H9 (cell line): ENCODE data around the gene BACE2. TPM values are rescaled to one million over a fixed set of nuclear protein-coding genes. Genes with fewer than 3 reads are reported as not detected.

Source experiments
- DNase-seq: peaks from one replicate; pipeline ENCODE4 v3.0.0-alpha.2; 2017
- H2AFZ ChIP-seq: one replicate; pipeline ENCODE4 v1.6.1; 2013; ENCODE audit warnings: mild to moderate bottlenecking, low read length, control low read depth, moderate library complexity
- H2AK5ac ChIP-seq: 2 replicates; pipeline ENCODE4 v1.6.1; 2013; ENCODE audit warnings: low read length, control low read depth, mixed read lengths; ENCODE audit not compliant: insufficient read length
- H2BK120ac ChIP-seq: one replicate; pipeline ENCODE4 v1.6.1; 2013; ENCODE audit warnings: low read depth, mild to moderate bottlenecking, low read length, control low read depth, inconsistent platforms; ENCODE audit not compliant: poor library complexity, severe bottlenecking
- H2BK12ac ChIP-seq: 2 replicates; pipeline ENCODE4 v1.6.1; 2013; ENCODE audit warnings: low read length, control low read depth, mixed read lengths, low read depth; ENCODE audit not compliant: insufficient read length
- H2BK15ac ChIP-seq: 2 replicates; pipeline ENCODE4 v1.6.1; 2013; ENCODE audit warnings: low read depth, low read length, control low read depth
- H2BK20ac ChIP-seq: one replicate; pipeline ENCODE4 v1.6.1; 2013; ENCODE audit warnings: low read depth, mild to moderate bottlenecking, low read length, control low read depth, inconsistent platforms; ENCODE audit not compliant: poor library complexity, severe bottlenecking
- H2BK5ac ChIP-seq: 2 replicates; pipeline ENCODE4 v1.6.1; 2013; ENCODE audit warnings: low read length, control low read depth, mixed read lengths; ENCODE audit not compliant: insufficient read length
- H3K14ac ChIP-seq: 2 replicates; pipeline ENCODE4 v1.6.1; 2013; ENCODE audit warnings: low read length, control low read depth; ENCODE audit not compliant: insufficient read depth
- H3K18ac ChIP-seq: 2 replicates; pipeline ENCODE4 v1.6.1; 2013; ENCODE audit warnings: low read depth, mild to moderate bottlenecking, mixed read lengths, low read length, control low read depth; ENCODE audit not compliant: insufficient read length
- H3K23ac ChIP-seq: 2 replicates; pipeline ENCODE4 v1.6.1; 2013; ENCODE audit warnings: low read length, control low read depth, mixed read lengths, low read depth; ENCODE audit not compliant: insufficient read length
- H3K23me2 ChIP-seq: 2 replicates; pipeline ENCODE4 v1.6.1; 2013; ENCODE audit warnings: low read depth, mild to moderate bottlenecking, mixed read lengths, low read length, control low read depth; ENCODE audit not compliant: insufficient read length, poor library complexity, severe bottlenecking
- H3K27ac ChIP-seq: 2 replicates; pipeline ENCODE4 v1.5.1; 2013; ENCODE audit warnings: low read length, control low read depth, mixed read lengths, low read depth; ENCODE audit not compliant: insufficient read length
- H3K27me3 ChIP-seq: 2 replicates; pipeline ENCODE4 v1.6.1; 2013; ENCODE audit warnings: low read length, control low read depth, inconsistent platforms; ENCODE audit not compliant: insufficient read depth
- H3K4ac ChIP-seq: 2 replicates; pipeline ENCODE4 v1.6.1; 2013; ENCODE audit warnings: low read depth, mild to moderate bottlenecking, control low read depth, inconsistent platforms, low read length, moderate library complexity
- H3K4me1 ChIP-seq: 2 replicates; pipeline ENCODE4 v1.6.1; 2013; ENCODE audit warnings: low read length, control low read depth, inconsistent platforms; ENCODE audit not compliant: insufficient read depth
- H3K4me2 ChIP-seq: 2 replicates; pipeline ENCODE4 v1.6.1; 2013; ENCODE audit warnings: low read length, control low read depth, mixed read lengths; ENCODE audit not compliant: insufficient read length, insufficient read depth
- H3K56ac ChIP-seq: 2 replicates; pipeline ENCODE4 v1.6.1; 2013; ENCODE audit warnings: low read depth, mild to moderate bottlenecking, mixed read lengths, low read length, control low read depth; ENCODE audit not compliant: insufficient read length
- H3K79me1 ChIP-seq: 2 replicates; pipeline ENCODE4 v1.6.1; 2013; ENCODE audit warnings: low read depth, mild to moderate bottlenecking, moderate library complexity, low read length, control low read depth, inconsistent platforms; ENCODE audit not compliant: insufficient read depth, poor library complexity, severe bottlenecking
- H3K79me2 ChIP-seq: 2 replicates; pipeline ENCODE4 v1.6.1; 2013; ENCODE audit warnings: low read length, control low read depth, inconsistent platforms; ENCODE audit not compliant: insufficient read depth
- H3K9ac ChIP-seq: 2 replicates; pipeline ENCODE4 v1.6.1; 2013; ENCODE audit warnings: low read length, control low read depth, mixed read lengths; ENCODE audit not compliant: insufficient read length; ENCODE audit errors: extremely low read depth
- H3K9me3 ChIP-seq: one replicate; pipeline ENCODE4 v1.6.1; 2013; ENCODE audit warnings: low read depth, low read length, inconsistent platforms; ENCODE audit not compliant: control insufficient read depth
- H3T11ph ChIP-seq: one replicate; pipeline ENCODE4 v1.6.1; 2013; ENCODE audit warnings: mild to moderate bottlenecking, low read length, control low read depth, inconsistent platforms
- H4K20me1 ChIP-seq: one replicate; pipeline ENCODE4 v1.6.1; 2013; ENCODE audit not compliant: control insufficient read depth, insufficient read length, insufficient read depth
- H4K5ac ChIP-seq: 2 replicates; pipeline ENCODE4 v1.6.1; 2013; ENCODE audit warnings: low read depth, mild to moderate bottlenecking, mixed read lengths, low read length, control low read depth; ENCODE audit not compliant: insufficient read length
- H4K8ac ChIP-seq: replicated peaks from 2 replicates; pipeline ENCODE4 v1.6.1; 2013; ENCODE audit warnings: low read length, control low read depth, mixed read lengths, low read depth; ENCODE audit not compliant: insufficient read length
- H4K91ac ChIP-seq: 2 replicates; pipeline ENCODE4 v1.6.1; 2013; ENCODE audit warnings: low read depth, mild to moderate bottlenecking, moderate library complexity, mixed read lengths, low read length, control low read depth; ENCODE audit not compliant: insufficient read length
- H3K27ac Mint-ChIP-seq, 3 experiments: 2 replicates in 2 of 3; 3 replicates in 1 of 3; pipeline ENCODE4 v1.8.0; 2020 to 2021; ENCODE audit warnings: mixed read lengths in 3 of 3, mild to moderate bottlenecking in 1 of 3, moderate library complexity in 1 of 3
- H3K27me3 Mint-ChIP-seq: 2 replicates; pipeline ENCODE4 v1.8.0; 2021; ENCODE audit warnings: low read depth, mild to moderate bottlenecking, moderate library complexity, mixed read lengths
- H3K36me3 Mint-ChIP-seq, 3 experiments: 2 replicates in 2 of 3; 3 replicates in 1 of 3; pipeline ENCODE4 v1.8.0; 2020 to 2021; ENCODE audit warnings: low read depth in 3 of 3, mixed read lengths in 3 of 3; ENCODE audit not compliant: insufficient read depth in 1 of 3
- H3K4me1 Mint-ChIP-seq, 2 experiments: 2 replicates each; pipeline ENCODE4 v1.8.0; 2020; ENCODE audit warnings: mixed read lengths in 2 of 2
- H3K4me3 Mint-ChIP-seq, 2 experiments: 2 replicates in 1 of 2; 3 replicates in 1 of 2; pipeline ENCODE4 v1.8.0; 2020 to 2021; ENCODE audit warnings: mild to moderate bottlenecking in 2 of 2, mixed read lengths in 2 of 2, moderate library complexity in 1 of 2
- H3K9me3 Mint-ChIP-seq, 2 experiments: 2 replicates in 1 of 2; 3 replicates in 1 of 2; pipeline ENCODE4 v1.8.0; 2020; ENCODE audit warnings: mild to moderate bottlenecking in 2 of 2, mixed read lengths in 2 of 2, moderate library complexity in 1 of 2
- WGBS: extraction: QIAGEN DNeasy Blood & Tissue Kit; methylation state at CpG from one replicate; pipeline ENCODE4 v1.1.7; 2013; ENCODE audit warnings: missing lambda C conversion rate, low lambda C conversion rate, mixed read lengths; ENCODE audit not compliant: insufficient read length; ENCODE audit errors: extremely low coverage; 5-methylcytosine and 5-hydroxymethylcytosine counted together
- total RNA-seq: library from RNA; stranded (reverse); gene quantifications from 2 replicates; pipeline ENCODE4 v1.2.1, GENCODE V29; 2021
- TF ChIP-seq, protein P1 (sequence below): fragments of 200-600 bp; sonication (generic); conservative IDR thresholded peaks from 3 replicates; pipeline ENCODE4 v1.8.0; 2021; ENCODE audit warnings: antibody characterized with exemption, mild to moderate bottlenecking

The BACE2 gene
- total RNA-seq, 1 experiment from 2014 or later: 8.0 TPM

DNA sequence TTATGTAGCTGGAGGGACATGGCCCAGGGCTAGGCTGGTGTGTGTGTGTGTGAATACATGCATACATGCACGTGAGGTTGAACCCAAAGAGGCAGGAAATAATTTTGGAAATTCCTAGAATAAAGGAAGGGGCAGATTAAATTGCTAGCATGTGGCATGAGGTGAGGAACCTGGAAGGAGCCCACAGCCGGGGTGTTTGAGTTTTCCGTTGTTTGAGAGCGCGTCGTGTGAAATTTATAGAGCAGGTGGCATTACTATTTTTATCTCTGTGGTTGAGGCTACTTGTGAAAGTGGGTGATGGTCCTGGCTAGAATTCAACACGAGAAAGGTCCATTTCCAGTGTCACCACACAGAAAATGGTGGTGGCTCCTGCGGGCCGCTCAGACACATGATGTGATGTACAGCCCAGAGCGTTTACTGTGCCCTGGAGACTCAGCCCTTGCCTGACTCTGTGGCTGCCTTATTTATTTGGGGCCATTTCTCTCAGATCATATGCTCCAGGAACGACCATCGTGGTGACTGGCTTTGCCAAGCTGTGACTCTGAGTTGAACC is 48.0 kb downstream of the BACE2 start:
- no CpG with 5 or more reads among the region's 12 CpGs for WGBS
- Histone ChIP-seq H4K5ac (no peak overlapping the region), H3K79me2 (no peaks in the 10 kb centered on the region), H4K20me1 (no peaks in the 10 kb centered on the region), H3K27ac (no peak overlapping the region), H3K18ac (no peak overlapping the region), H2BK120ac (no peak overlapping the region), H3K23me2 (no peaks in the 10 kb centered on the region), H2BK20ac (no peak overlapping the region), H2AK5ac (no peak overlapping the region), H2BK15ac (no peak overlapping the region), H3K14ac (no peak overlapping the region), H3K9me3 (no peaks in the 10 kb centered on the region), H2AFZ (no peak overlapping the region), H3K4me1 (no peaks in the 10 kb centered on the region), H4K91ac (no peak overlapping the region), H3K79me1 (no peaks in the 10 kb centered on the region), H3T11ph (no peak overlapping the region), H3K4me2 (no peak overlapping the region), H3K9ac (no peak overlapping the region), H2BK12ac (no peak overlapping the region), H3K23ac (no peak overlapping the region), H3K4ac (no peak overlapping the region), H4K8ac (no peak overlapping the region), H2BK5ac (no peak overlapping the region), H3K56ac (no peak overlapping the region), H3K27me3 (no peaks in the 10 kb centered on the region)
- Mint-ChIP-seq H3K27ac (no peak overlapping the region), H3K27me3 (no peaks in the 10 kb centered on the region; the same call in 1 of the 2 replicates), H3K4me1 (peaks cover 9 to 26% of the 10 kb centered on the region in 2 experiments), H3K9me3 (no peaks in the 10 kb centered on the region), H3K36me3 (no peaks in the 10 kb centered on the region; a peak in 1 of 7 replicates), H3K4me3 (no peak overlapping the region)
- TF ChIP-seq, protein P1, sequence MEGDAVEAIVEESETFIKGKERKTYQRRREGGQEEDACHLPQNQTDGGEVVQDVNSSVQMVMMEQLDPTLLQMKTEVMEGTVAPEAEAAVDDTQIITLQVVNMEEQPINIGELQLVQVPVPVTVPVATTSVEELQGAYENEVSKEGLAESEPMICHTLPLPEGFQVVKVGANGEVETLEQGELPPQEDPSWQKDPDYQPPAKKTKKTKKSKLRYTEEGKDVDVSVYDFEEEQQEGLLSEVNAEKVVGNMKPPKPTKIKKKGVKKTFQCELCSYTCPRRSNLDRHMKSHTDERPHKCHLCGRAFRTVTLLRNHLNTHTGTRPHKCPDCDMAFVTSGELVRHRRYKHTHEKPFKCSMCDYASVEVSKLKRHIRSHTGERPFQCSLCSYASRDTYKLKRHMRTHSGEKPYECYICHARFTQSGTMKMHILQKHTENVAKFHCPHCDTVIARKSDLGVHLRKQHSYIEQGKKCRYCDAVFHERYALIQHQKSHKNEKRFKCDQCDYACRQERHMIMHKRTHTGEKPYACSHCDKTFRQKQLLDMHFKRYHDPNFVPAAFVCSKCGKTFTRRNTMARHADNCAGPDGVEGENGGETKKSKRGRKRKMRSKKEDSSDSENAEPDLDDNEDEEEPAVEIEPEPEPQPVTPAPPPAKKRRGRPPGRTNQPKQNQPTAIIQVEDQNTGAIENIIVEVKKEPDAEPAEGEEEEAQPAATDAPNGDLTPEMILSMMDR: no peak
- DNase-seq: no peak
